ENCODE measurements around the gene MYEOV. TPM values are rescaled to one million over a fixed set of nuclear protein-coding genes. Genes with fewer than 3 reads are reported as not detected.

Gene MYEOV
- total and polyA plus RNA-seq, 10 of the 15 experiments (the other 5 are each of a cell fraction or from before 2014, with no cell fraction given), result 0.05 to 0.40 (median 0.26) TPM; not detected in 3

DNA sequence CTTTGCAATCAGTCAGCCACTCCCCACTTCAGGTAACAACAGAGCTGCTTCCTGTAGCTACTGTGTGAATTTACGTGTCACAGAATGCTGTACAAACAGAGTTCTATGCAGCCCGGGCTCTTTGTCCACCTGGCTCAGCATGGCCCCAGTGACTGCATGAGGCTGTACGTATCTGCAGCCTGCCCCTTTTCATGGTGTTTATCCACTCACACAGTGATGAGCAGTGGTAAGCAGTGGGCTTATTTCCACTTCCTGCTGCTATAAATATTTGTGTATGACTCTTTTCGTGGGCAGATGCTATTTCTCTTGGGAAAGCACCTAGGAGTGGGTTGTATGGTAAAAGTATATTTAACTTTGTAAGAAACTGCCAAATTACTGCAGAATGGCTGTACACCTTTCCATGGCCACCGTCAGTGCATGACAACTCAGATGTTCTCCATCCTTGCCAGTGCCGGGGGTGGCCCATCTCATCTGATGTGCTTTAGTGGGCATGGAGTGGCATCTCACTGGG is 43.3 kb downstream of the MYEOV start (continued):
- TF ChIP-seq DPF2 (IDR thresholded peaks at IDR 0.05) (peak; percentile 62; the same call in 1 of the 2 replicates), MEF2A (IDR thresholded peaks at IDR 0.05; ENCODE audit: insufficient read depth, low read depth, low read length) (peak; percentile 98), RB1 (IDR thresholded peaks at IDR 0.05; ENCODE audit: borderline replicate concordance) (no peak), ZNF217 (IDR thresholded peaks at IDR 0.05) (no peak), SIN3A (IDR thresholded peaks at IDR 0.05; ENCODE audit: low read depth, low read length) (no peak), SMARCA5 (IDR thresholded peaks at IDR 0.05) (no peak), RBBP5 (conservative IDR thresholded peaks at IDR 0.05) (no peak), MXI1 (IDR thresholded peaks at IDR 0.05; ENCODE audit: low read depth, low read length) (no peak), ZNF384 (IDR thresholded peaks at IDR 0.05; ENCODE audit: borderline replicate concordance, low read depth, low read length) (no peak), NFIC (IDR thresholded peaks at IDR 0.05; ENCODE audit: low read depth, low read length) (peak; percentile 83), SIX5 (IDR thresholded peaks at IDR 0.05; ENCODE audit: low read depth, low read length, severe bottlenecking) (no peak), POLR2AphosphoS2 (IDR thresholded peaks at IDR 0.05; ENCODE audit: low read depth, low read length) (no peak), PAX5 (IDR thresholded peaks at IDR 0.05; ENCODE audit: borderline replicate concordance, low read depth, low read length) (peak; percentile 62; the same call in 1 of the 2 replicates), POU2F2 (IDR thresholded peaks at IDR 0.05; ENCODE audit: borderline replicate concordance, low read depth, low read length) (0 out of 3 replicates have a peak, but pooled peaks have one; percentile 9), BHLHE40 (IDR thresholded peaks at IDR 0.05; ENCODE audit: borderline replicate concordance in 1 of 2, low read depth in 2 of 2, low read length in 1 of 2) (peak; percentile 6 to 22; a peak in 1 of 4 replicates)
- TF ChIP-seq, protein P1, sequence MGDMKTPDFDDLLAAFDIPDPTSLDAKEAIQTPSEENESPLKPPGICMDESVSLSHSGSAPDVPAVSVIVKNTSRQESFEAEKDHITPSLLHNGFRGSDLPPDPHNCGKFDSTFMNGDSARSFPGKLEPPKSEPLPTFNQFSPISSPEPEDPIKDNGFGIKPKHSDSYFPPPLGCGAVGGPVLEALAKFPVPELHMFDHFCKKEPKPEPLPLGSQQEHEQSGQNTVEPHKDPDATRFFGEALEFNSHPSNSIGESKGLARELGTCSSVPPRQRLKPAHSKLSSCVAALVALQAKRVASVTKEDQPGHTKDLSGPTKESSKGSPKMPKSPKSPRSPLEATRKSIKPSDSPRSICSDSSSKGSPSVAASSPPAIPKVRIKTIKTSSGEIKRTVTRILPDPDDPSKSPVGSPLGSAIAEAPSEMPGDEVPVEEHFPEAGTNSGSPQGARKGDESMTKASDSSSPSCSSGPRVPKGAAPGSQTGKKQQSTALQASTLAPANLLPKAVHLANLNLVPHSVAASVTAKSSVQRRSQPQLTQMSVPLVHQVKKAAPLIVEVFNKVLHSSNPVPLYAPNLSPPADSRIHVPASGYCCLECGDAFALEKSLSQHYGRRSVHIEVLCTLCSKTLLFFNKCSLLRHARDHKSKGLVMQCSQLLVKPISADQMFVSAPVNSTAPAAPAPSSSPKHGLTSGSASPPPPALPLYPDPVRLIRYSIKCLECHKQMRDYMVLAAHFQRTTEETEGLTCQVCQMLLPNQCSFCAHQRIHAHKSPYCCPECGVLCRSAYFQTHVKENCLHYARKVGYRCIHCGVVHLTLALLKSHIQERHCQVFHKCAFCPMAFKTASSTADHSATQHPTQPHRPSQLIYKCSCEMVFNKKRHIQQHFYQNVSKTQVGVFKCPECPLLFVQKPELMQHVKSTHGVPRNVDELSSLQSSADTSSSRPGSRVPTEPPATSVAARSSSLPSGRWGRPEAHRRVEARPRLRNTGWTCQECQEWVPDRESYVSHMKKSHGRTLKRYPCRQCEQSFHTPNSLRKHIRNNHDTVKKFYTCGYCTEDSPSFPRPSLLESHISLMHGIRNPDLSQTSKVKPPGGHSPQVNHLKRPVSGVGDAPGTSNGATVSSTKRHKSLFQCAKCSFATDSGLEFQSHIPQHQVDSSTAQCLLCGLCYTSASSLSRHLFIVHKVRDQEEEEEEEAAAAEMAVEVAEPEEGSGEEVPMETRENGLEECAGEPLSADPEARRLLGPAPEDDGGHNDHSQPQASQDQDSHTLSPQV (IDR thresholded peaks at IDR 0.05), result no peak
- TF ChIP-seq, protein P2, sequence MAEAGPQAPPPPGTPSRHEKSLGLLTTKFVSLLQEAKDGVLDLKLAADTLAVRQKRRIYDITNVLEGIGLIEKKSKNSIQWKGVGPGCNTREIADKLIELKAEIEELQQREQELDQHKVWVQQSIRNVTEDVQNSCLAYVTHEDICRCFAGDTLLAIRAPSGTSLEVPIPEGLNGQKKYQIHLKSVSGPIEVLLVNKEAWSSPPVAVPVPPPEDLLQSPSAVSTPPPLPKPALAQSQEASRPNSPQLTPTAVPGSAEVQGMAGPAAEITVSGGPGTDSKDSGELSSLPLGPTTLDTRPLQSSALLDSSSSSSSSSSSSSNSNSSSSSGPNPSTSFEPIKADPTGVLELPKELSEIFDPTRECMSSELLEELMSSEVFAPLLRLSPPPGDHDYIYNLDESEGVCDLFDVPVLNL (IDR thresholded peaks at IDR 0.05; ENCODE audit: low read depth, low read length), result no peak
- TF ChIP-seq, protein P3, sequence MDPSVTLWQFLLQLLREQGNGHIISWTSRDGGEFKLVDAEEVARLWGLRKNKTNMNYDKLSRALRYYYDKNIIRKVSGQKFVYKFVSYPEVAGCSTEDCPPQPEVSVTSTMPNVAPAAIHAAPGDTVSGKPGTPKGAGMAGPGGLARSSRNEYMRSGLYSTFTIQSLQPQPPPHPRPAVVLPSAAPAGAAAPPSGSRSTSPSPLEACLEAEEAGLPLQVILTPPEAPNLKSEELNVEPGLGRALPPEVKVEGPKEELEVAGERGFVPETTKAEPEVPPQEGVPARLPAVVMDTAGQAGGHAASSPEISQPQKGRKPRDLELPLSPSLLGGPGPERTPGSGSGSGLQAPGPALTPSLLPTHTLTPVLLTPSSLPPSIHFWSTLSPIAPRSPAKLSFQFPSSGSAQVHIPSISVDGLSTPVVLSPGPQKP (IDR thresholded peaks at IDR 0.05; ENCODE audit: low read depth, low read length), result no peak
- TF ChIP-seq, protein P4, sequence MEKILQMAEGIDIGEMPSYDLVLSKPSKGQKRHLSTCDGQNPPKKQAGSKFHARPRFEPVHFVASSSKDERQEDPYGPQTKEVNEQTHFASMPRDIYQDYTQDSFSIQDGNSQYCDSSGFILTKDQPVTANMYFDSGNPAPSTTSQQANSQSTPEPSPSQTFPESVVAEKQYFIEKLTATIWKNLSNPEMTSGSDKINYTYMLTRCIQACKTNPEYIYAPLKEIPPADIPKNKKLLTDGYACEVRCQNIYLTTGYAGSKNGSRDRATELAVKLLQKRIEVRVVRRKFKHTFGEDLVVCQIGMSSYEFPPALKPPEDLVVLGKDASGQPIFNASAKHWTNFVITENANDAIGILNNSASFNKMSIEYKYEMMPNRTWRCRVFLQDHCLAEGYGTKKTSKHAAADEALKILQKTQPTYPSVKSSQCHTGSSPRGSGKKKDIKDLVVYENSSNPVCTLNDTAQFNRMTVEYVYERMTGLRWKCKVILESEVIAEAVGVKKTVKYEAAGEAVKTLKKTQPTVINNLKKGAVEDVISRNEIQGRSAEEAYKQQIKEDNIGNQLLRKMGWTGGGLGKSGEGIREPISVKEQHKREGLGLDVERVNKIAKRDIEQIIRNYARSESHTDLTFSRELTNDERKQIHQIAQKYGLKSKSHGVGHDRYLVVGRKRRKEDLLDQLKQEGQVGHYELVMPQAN (conservative IDR thresholded peaks at IDR 0.05), result no peak
